ENCODE results near the gene HDAC9.

Gene HDAC9

DNA sequence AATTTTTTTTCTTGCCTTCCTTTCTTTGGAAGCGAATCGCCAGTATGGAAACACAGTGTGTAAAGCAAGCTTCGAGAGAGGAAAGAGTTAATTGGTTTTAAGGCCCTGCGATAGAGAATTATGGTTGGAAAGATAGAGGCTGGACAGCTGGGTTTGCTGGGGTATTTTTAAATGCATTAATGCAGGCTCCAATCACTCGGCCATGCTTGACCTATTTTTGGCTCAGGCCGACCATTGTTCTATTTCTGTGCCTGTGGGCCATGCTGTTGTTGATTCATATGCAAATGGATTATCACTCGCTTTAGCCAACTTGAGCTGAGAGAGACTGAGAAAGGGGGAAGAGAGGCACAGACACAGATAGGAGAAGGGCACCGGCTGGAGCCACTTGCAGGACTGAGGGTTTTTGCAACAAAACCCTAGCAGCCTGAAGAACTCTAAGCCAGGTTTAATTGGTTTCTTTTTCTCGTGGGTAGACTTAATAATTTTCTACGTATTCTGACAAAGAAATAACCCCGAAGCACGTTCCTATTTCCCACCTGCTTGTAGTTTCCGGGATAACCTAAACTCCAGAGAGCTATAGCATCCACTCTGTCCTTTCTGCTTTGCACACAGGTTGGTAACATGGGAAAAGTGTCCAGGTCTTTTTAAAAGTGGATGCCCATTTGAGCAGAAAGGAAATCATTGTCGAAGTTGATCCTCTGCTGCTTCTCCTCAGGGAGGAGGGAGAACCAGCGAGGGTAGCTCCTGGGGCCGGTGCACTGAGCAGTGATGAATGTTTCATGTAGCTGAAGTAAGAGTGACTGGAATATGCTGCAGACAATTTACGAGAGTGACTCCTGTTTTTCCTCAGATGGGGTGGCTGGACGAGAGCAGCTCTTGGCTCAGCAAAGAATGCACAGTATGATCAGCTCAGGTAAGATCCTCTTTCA, at the start of gene HDAC9:
Gene HDAC9 (plus strand): TSS at position 338 of the 929 bp plus-strand sequence. CDS start 554 bp downstream, at position 892.
- no peak for DNase-seq

DNA sequence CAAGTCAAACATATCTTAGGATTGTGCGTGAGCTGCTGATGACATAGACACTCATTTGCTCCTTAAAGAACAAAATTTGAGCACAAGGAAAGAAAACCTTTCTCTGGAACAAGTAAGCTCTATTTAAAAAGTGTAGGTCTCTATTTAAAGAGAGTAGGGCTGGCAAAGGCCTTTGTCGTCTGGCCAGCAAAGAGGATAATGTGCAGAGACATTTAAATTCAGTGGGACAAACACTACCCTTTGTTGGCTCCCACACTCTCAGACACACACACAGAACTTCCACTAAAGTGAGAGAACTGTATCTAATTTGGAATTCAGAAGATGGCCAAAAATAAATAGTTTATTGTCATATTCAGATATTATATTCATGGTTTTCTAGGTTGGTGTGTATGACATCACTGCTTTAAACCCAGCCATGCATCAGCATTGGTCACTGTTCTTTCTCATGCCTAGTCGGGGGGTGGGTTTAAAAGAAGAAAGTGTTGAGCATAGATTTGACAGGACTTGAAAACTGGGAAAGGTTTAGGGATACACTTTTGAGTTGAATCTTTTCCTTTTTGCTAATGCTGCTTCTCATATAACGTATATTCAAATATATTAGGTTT, 49.5 kb upstream of the HDAC9 start:
- DNase-seq, result no peak

DNA sequence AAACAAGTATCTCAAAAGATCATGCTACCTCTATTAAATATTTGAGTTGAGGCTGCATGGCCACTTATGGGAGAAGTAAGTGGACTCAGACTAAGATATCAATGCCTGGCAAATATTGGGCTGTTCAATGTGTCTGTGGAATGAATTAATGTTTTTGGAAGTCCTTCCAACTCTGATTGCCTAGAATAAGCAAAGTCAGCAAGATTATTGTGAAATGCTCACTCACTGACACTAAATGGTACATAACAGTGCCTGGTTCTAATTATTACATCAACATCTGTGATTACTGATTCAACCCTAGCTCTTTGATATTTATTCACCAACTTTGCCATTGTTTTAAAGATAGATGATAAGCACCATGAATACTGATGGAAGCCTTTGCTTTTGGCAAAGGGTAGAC, 45.5 kb upstream of the HDAC9 start:
- no peak for DNase-seq

DNA sequence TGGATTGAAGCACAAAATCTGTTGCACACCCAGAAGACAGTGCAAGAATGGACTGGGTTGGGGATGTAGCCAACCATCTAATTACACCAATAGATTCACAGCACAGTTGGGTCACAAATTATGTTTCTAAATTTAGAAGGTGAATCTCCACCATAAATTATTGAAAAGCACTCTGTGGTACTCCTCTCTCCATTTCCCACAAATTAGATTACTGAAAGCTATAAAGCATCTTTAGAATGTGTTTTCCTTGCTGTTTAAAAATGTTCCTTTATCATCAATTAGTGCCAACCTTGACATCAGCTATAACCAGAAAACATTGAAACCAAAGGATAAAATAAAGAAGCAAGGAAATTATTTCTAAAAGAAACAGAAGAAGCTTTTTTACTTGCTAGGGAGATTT, 39.9 kb upstream of the HDAC9 start:
- DNase-seq, result no peak

DNA sequence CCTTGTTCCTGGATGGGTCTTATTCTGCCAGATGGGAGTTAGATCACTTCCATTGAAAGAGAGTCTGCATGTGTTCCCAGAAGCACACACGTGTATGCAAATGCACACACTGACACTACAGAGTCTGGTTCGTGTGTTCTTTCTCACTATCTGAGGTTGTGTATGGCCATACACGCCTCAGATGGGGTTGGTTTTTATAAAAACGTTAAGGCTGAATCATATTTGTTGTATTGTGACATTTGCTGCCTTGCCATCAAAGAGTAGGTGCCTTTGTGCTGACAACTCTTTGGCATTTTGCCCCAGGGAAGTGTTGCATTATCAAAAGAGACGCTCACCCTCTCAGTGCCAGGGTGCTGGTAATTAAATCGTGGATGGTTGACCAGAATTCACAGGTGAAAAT, 37.7 kb upstream of the HDAC9 start:
- no peak for DNase-seq

DNA sequence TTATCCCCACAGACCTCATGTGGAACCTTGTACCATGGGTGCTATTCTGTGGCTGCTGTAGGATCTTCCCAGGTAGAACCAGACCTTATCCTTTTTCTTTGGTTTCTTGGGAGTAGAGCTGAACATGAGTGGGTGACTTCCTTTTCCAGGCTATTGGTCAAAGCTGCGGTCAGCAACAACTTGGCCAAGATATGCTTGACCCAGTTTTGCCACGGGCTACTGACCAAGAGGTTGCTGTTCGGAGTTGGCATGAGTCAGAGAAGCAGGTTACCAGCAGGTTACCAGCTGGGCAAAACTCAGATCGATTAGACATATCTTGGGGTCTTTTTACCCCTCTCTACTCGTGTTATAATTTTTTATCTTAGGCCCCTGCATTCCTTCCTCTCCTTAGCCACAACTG, 36.7 kb upstream of the HDAC9 start:
- DNase-seq, result no peak

DNA sequence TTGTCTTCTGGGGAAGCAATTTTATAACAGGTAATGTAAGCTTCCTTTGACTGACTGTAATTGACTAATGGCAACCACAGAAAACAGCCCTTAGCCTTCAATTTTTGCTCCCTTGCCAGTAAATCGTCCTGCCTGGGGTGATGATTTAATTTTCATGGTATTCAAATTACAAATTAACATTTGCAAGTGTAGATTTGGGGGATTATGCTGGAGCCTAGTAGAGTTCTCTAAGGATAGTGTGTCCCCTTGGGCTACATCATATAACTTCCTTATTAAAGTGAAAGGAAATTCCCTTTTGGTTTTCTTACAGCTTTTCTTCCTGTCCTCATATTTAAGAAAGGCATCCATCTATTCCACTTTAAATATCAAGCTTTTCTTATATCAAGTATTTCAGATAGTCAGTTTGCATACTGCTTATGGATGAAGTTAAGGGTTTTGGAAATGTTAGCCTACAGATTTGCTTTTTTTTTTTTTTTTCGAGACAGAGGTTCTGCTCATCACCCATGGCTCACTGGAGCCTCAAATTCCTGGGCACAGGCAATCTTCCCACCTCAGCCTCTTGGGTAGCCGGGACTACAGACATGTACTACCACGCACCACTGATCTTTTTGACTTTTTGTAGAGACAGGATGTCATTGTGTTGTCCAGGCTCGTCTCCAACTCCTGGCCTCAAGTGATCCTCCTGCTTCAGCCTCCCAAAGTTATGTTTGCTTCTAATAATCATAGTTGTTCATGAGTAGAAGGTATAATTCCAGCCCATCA, 35.9 kb upstream of the HDAC9 start:
- DNase-seq, result no peak

DNA sequence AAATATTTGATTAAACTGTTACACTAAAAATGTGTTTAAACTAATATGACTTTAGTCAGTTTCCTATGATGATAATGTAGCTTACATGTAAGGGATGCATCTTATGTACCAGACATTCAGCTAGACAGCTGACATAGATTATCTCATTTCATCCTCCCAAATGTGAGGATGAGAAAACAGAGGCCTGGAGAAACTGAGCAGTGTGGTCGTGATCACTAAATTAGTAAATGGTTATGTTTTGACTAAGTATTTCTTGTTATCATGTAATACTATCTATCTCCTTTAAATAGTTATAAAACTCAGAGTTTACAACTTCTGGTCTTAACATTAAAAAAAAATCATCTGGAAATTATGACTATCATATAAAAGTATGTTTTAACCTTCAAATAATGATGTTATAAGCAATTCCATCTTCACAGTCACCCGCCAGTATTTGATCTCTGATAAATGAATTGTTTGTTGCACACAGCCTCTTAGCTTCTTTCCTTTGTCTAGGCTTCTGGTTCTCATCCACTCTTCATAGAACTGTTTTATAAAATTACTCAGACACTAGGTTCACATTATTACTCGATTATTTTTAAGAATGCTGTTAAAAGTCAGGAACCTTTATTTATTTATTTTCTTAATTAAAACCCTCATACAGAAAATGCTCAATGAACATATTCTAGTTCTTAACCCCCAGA, 33.6 kb upstream of the HDAC9 start:
- DNase-seq, result no peak

DNA sequence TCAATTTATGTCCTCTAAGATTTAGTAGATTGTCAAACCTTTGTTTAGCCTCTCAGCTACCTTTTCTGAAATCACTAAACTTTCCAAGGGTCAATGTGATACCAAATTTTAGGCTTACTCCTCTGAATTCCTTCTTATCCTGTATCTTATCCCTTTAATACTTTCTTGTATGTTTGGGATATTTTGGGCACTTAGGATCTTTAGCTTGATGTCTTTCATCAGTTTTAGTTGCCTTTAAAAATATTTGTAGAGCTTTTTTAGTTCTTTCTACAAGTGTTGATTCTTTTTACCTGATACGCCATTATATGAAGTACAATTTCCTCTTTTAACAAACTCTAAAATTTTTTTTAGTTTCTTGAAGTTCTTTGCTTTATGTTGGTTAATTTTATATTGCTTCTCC, 30.7 kb upstream of the HDAC9 start:
- no peak for DNase-seq

DNA sequence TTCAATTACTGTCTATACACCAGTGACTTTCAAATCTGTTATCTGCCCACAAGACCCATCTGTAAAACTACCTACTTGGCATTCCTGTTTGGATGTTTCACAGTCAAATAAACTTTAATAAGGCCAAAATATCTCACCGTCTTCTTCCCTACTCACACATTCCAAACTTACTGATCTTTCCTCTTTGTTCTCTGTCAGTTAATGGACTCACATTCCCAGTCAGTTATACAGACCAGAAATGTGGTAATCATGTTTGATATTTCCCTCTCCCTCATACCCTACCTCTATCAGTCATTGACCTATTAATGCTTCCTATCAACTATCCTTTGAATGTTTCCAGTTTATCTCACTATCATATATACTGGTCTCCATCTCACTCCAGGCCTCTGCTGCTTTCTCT, 28.5 kb upstream of the HDAC9 start:
- no peak for DNase-seq

DNA sequence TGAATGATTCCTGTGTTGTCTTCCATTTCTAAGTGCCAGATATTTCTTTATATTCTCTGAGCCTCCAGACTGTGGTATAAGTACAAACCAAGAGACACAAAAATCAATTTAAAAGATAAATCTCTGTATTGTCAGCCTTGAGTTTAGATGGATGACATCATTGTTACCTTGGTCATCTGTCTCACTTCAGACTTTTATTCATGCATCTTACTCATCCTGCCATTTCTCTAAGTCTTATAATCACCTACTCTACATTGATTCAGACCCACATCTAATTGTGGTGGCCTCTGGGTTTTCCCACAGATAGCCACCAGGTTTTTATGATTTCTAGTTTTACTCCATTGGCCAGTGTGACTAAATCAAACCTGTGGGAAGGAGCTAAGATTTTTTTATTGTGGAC, 26.8 kb upstream of the HDAC9 start:
- no peak for DNase-seq

DNA sequence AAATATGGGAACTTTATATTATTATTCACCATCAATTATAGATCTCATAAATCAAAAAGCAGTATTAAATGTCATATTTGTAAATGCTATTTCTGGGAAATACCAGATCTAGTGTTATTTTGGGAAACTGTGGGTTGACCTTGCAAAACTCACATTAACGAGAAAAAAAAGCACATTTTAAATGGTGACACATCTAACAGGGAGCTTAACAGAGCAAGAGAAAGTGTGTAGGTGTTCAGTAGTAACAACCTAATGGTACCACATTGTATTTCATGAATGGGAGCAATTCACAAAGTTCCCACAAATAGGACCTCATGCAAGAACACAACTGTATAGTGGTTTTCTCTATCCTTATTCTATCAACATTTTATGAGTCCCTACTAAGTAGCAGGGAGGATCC, 26.2 kb upstream of the HDAC9 start:
- DNase-seq, result no peak

DNA sequence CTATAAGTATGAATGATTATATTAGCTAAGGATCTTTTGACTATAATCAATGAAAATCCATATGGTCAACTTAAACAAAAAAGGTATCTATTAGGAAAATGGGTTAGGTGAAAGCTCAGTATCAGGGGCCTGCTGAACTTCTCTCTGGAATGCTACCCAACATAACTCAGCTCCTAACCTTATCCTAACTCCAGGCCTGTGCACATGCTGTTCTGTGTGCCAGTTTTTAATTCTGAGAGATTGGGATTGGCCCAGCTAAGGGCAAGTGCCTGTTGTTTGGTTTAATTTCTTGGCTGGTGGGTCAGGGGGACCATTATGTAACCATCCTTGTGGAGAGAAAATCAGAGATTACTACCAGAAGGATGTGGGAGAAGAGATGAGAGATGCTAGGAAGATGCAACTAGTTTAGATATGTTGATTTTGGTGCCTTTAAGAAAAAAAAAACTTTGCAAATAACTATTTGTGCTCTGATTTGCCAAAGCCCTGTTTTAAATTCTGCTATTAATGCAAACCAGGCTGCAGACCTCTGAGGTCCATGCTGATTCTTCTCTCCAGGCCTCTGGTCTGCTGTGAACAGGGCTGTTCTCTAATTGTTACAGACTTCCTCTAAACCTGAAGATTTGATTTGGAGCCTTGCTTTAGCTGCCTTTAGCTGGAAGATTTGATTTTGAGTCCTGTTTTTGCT, 23.9 kb upstream of the HDAC9 start:
- DNase-seq, result no peak

DNA sequence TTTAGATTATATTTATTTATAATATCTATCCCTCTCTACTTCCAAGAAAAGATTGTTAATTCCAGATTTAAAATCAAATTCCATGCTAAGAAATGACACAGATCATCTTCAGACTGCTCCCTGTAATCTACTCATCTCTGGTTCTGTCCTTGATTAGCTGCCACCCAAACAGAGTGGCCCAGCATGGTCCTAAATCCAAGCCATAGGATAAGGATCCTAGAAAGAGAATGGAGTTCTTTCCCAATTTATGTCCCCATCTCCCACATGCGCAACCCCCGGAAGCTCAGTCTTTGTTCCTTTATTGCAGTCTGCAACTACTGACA, 23.4 kb upstream of the HDAC9 start:
- DNase-seq, result no peak

DNA sequence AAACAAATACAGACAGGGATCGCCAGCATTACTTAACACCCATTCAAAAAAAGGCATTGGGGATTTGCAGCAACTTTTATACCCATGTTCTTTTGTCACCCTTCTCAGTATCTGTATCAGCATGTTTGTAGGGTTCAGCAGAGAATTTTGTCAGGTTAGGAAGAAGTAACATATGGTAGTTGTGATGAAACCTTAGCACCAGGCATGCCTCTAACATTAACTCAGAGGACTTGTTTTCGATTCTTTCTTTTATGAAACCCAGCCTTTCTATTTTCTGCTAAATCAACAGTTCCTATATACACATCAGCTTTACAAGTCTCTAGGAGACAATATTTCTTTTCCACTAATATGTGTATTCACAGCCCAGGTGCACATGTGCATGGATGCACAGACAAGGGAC, 22.4 kb upstream of the HDAC9 start:
- no peak for DNase-seq

DNA sequence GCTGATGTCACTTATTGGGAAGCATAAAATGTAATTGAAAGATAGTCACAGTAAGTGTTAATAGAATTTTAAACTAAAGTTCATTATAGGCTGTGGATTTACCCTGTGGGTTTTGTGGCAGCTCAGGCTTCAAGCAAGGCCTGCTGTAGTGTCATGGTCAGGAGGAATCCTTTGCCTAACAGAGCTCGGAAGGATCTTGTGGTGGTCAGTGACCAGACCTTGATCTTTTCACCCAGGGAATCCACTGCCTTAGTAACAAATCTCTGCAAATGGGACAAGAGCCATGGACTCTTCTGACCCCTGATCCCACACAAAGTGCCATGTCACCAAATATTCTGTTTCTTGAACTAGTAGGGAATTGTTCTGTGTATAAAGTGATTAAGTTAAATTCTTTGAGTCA, 20.6 kb upstream of the HDAC9 start:
- DNase-seq, result no peak

DNA sequence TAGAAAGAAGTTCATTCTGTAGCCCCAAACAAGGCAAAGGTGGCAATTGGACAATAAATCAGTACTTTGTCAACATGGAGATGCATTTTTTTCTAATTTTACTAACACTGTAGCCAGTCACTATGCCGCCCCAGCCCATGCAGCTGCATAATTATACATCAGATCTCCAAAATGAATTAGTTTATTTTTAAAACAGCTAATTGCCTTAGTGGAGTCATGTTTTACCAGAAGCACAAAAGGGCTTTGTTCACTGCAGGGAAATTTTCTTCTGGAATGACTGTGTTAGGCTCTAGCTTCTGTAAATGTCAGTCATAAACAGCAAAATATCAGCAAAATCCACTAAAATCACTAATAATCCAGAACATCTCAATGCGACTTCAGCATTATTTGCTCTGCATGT, 20.1 kb upstream of the HDAC9 start:
- no peak for DNase-seq

DNA sequence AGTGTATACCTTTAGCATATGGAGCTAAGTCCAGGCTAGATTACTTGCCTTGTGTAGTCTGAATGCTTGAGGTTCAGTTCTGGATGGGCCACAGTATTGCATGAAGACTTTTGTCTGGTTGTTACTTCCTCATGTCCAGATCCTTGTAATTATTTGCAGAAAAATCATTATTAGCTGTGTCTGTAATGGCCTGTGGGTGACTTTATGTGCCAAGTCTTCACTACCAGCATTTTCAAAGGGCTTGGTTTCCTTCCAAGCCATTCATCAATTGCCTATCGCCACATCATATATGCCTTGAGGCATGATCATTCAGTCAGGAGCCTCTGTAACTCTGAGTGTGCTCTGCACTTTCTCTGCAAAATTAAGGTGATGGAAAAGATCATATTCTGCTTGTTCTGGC, 13.8 kb upstream of the HDAC9 start:
- no peak for DNase-seq

DNA sequence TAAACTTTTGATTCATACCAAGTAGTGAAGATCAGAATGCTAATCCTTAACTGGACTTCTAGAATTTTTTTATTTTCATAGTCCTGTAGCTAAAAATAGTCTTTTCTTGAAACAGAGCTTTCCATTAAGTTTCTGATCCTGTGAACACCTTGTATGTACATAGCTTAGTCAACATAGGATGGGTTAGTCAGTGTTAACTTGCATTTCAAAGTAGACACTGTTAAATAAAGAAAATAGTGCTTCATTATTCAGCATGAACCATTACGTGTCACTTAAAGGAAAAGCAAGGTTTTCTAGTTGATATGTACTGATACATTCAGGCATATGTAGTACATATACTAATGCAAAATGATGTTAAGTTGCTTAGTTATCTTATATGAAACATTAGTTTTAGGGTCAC, 7.5 kb upstream of the HDAC9 start:
- no peak for DNase-seq

DNA sequence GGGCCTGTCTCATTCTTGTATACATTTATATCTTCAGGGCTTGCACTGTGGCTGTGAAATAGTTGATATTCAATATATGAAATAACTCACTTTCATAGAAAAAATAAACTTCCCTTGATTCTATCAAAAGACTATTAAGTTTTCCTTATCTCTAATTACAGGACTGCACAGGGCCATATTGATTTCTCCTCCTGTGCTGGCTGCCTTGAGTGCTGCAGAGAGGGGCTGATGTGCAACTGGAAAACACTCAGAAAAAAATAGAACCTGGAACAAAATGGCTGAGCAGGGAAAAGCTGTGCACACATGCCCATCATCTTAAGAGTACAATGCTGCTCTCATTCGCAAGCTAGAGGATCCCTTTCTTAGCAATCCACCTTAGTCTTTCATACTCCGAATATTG, 5.9 kb upstream of the HDAC9 start:
- no peak for DNase-seq

DNA sequence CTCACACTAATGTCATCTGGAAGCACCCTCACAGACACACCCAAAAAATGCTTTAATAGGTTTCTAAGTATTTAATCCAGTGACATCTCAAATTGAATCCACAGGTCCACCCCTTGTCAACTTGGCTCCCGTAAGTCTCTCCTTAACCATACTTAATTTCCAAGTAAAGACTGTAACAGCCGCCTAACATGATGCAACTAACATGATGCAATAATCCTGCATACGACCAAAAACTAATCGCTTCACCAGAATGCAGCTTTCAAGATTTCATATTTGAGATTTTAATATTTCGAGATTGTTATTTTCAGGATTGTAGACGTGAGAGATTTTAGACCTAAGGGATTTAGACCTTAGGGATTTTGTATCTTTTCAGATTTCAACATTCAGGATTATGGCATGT, 3.7 kb upstream of the HDAC9 start:
- DNase-seq, result no peak

DNA sequence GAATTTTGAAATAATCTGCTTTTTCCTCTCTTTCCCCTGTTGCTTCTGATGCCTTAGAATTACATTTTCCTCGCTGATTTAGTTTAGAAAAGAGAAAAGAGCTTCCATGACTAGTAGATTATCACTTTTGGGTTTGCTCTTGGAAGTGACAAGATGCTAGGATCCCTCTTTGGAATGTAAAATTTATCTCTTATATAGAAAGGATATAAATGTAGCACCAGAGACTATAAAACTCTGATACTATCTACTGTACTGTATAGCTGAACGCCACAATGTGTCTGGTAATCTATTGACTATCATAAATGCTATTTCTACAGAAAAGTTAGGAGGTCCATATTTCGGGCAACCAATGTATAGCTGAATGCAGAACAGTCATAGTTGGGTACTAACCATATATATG, 1.1 kb upstream of the HDAC9 start:
- DNase-seq, result no peak
